ENCODE measurements around the gene GEN1. TPM values are rescaled to one million over a fixed set of nuclear protein-coding genes. Genes with fewer than 3 reads are reported as not detected.

Gene GEN1
- total RNA-seq, 6 experiments from 2014 or later, result 9.8 to 16.5 (median 13.1) TPM

DNA sequence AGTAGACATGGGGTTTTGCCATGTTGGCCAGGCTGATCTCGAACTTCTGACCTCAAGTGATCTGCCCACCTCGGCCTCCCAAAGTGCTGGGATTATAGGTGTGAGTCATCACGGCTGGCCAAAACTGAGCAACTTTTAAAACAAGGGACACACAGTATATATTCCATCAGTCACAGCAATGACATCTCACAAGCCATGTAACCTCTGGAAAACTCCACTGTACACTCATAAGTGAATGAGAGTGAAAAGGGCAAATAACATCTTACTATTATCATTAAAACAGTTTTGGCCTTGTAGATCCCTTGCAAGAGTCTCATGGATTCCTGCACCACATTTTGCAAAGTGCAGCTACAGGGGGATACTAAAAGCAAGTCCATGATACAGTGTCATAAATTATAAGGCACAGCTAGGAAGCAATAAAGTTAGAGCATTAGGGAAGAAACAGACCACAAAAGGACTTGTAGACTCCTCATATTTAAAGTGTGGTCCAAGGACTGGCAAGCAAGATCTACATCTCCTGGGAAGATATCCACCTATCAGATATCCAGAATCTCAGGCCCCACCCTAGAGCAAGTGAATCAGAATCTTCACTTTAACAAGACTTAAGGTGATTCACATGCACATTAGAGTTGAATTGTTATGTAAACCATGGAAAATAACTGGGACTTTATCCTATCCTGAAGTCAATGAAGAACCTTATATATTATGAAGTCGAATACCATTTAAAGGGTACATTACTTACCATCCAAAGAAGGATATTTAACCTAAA is 6.1 kb upstream of the GEN1 start:
- Mint-ChIP-seq H3K27ac (peak overlapping the region; percentile 76), H3K27me3 (ENCODE audit: insufficient read depth) (no peaks in the 10 kb centered on the region), H3K36me3 (ENCODE audit: low read depth) (peaks cover 22% of the 10 kb centered on the region), H3K4me3 (no peak overlapping the region), H3K4me1 (ENCODE audit: low read depth) (peaks cover 41% of the 10 kb centered on the region), H3K9me3 (no peaks in the 10 kb centered on the region)
- DNase-seq, result peak; percentile 70
- TF ChIP-seq, protein P1, sequence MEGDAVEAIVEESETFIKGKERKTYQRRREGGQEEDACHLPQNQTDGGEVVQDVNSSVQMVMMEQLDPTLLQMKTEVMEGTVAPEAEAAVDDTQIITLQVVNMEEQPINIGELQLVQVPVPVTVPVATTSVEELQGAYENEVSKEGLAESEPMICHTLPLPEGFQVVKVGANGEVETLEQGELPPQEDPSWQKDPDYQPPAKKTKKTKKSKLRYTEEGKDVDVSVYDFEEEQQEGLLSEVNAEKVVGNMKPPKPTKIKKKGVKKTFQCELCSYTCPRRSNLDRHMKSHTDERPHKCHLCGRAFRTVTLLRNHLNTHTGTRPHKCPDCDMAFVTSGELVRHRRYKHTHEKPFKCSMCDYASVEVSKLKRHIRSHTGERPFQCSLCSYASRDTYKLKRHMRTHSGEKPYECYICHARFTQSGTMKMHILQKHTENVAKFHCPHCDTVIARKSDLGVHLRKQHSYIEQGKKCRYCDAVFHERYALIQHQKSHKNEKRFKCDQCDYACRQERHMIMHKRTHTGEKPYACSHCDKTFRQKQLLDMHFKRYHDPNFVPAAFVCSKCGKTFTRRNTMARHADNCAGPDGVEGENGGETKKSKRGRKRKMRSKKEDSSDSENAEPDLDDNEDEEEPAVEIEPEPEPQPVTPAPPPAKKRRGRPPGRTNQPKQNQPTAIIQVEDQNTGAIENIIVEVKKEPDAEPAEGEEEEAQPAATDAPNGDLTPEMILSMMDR (IDR thresholded peaks at IDR 0.05), result no peak

DNA sequence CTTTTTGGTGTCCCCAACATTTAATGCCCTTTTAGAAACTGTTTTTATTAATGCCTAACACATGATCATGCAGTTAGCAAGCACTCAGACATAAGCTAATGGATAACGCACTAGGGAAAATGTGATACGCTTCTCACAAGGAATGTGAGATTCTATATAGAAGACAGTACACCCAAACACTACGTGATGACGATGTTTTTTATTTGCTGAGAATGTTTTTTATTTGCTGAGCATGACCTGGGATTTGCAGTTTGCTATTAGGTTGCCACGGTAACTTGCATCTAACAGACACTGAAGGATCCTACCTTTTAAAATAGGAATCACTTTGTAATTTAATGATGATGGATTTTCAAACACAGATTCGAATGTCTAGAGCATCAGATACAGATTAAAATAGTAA is 5.2 kb upstream of the GEN1 start:
- H3K36me3 Mint-ChIP-seq (ENCODE audit: low read depth), result peaks cover 18% of the 10 kb centered on the region
- peak overlapping the region; percentile 70 for H3K27ac Mint-ChIP-seq
- H3K4me1 Mint-ChIP-seq (ENCODE audit: low read depth), result peaks cover 41% of the 10 kb centered on the region
- no peaks in the 10 kb centered on the region for H3K27me3 Mint-ChIP-seq (ENCODE audit: insufficient read depth)
- DNase-seq, result no peak
- TF ChIP-seq, protein P1 (IDR thresholded peaks at IDR 0.05), result no peak
- no peak overlapping the region for H3K4me3 Mint-ChIP-seq
- H3K9me3 Mint-ChIP-seq, result no peaks in the 10 kb centered on the region

DNA sequence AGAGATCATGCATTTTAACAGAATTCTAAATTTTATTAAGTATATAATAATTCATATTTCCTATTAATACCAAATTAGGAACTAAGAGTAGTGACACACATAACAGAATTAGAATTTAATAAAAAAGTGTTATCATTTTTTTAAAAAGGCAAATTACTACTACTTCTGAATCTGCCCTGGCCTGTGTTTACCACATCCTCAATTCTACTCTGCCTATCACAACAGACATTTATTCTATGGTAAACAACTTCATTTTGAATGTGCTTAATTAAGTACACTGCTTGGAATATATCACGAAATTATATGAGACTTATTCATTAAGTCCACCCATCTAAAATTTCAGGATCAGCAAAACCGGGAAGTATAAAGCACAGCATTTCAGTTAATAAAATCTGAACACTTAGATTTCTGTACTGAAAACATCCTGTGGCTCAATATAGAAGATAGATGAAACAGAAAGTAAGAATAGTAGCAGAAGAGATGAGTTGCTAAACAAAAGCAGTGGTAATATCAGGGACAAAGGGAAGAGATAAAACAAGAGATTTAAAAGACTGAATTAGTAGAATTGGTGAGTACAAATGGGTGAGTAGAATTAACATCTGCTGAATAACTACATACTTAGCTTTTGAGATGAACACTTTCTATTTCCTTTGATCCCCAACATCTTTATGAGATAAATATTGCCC is 4.0 kb upstream of the GEN1 start:
- Mint-ChIP-seq H3K27me3 (ENCODE audit: insufficient read depth) (no peaks in the 10 kb centered on the region), H3K4me3 (peak overlapping the region; percentile 16; the same call in 1 of the 2 replicates), H3K36me3 (ENCODE audit: low read depth) (peaks cover 6% of the 10 kb centered on the region), H3K9me3 (no peaks in the 10 kb centered on the region), H3K27ac (peak overlapping the region; percentile 28), H3K4me1 (ENCODE audit: low read depth) (peaks cover 44% of the 10 kb centered on the region)
- TF ChIP-seq, protein P1 (IDR thresholded peaks at IDR 0.05), result no peak
- DNase-seq, result no peak

DNA sequence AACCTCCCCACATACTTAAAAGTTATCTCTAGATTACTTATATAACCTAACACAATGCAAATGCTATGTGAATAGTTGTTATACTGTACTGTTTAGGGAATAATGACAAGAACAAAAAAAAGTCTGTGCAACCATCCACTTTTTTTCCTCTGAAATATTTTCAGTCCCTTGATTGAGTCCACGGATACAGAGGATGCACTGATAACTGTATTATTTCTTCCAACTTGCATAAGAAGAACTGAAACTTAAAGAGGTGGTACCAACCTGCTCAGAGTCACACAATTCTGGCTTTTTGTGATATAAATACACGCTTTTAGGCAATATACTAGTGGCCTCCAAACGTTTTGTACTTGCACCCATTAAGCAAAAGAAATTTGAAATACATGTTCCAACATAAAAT is 1.7 kb upstream of the GEN1 start:
- no peaks in the 10 kb centered on the region for H3K9me3 Mint-ChIP-seq
- H3K36me3 Mint-ChIP-seq (ENCODE audit: low read depth), result peaks cover 4% of the 10 kb centered on the region; the same call in 1 of the 2 replicates
- peak overlapping the region; percentile 90 for H3K27ac Mint-ChIP-seq
- TF ChIP-seq, protein P1 (IDR thresholded peaks at IDR 0.05), result no peak
- peaks cover 67% of the 10 kb centered on the region for H3K4me1 Mint-ChIP-seq (ENCODE audit: low read depth)
- H3K27me3 Mint-ChIP-seq (ENCODE audit: insufficient read depth), result no peaks in the 10 kb centered on the region
- peak overlapping the region; percentile 93 for H3K4me3 Mint-ChIP-seq
- no peak for DNase-seq

DNA sequence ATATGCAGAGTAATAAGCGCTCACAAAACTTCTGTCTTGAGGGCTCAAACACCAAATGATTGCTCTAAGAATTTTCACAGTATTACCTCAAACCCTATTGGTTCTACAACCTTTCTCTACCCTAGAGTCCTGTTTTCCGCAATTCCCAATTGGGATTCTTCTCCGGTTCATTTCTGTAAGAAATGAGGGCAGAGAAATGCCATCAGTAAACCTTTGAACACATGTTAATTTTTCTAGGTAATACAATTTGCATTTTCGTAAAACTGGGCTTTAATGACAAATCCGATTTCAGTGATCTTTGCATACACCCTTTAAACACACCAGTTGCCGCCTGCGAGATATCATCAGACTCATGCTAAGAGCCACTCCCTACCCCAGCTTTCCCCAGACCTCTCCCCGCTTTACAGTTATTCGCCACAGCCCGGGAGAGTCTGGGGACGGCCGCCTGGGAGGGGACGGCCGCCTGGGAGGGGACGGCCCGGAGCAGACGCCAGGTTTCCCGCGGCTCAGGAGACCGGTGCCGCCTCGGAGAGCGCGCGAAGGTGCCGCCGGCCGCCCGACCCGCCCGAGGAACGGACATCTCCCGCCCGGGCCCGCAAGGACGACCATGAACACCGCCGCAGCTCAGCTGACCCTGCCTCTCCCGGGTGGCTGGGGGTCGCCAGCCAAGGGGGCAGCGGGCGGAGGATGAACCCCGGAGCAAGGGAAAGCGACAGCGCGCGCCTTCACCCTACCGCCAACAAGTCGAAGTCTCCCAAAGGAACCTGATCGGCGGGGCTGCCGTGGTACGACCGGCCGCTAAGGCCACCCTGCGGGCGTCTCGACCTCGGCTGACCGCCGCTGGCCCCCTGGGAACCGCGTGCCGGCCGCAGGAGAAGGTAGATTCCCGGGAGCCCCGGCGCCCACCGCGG is 791 bp upstream of the GEN1 start:
- Mint-ChIP-seq H3K27ac (peak overlapping the region; percentile 93), H3K9me3 (no peaks in the 10 kb centered on the region), H3K4me1 (ENCODE audit: low read depth) (peaks cover 68% of the 10 kb centered on the region), H3K27me3 (ENCODE audit: insufficient read depth) (no peaks in the 10 kb centered on the region), H3K36me3 (ENCODE audit: low read depth) (peaks cover 4% of the 10 kb centered on the region; the same call in 1 of the 2 replicates), H3K4me3 (peak overlapping the region; percentile 93)
- no peak for DNase-seq
- TF ChIP-seq, protein P1 (IDR thresholded peaks at IDR 0.05), result no peak

Measured in HFFc6 (cell line).